Measurements from ENCODE around the gene ARF4.

The ARF4 gene

DNA sequence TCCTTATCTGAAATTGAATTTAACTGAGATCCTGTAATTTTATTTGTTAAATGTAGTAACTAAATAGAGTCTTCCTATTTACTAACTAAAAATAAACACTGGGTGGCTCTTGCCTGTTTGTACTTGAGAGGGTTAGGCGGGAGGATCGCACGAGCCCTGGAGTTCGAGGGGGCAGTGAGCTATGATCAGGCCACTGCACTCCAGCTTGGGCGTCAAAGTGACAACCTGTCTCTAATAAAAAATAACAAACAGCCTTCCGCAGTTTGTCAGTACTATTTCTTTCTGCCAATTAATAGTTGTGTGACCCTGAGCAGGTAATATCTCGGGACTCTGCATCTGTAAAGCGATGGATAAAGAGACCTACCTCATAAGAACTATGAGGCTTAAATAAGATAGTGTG is 41.8 kb downstream of the ARF4 start:
- peak overlapping the region; percentile 93 for H3K4me3 ChIP-seq (ENCODE audit: low read length)

DNA sequence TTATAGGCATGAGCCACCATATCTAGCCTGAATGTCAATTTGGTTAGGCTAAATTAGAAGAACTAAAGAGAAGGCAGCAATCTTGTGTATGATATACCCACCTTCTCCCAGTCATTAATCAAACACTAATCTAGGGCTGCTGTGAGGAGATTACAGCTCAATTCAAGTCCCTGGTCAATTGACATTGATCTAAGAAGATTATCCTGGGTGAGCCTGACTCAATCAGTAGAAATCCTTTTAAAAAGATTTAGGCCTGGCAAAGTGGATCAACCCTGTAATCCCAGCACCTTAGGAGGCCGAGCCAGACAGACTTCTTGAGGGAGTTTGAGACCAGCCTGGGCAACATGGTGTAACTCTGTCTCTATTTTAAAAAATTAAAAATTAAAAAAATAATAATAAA is 50.5 kb downstream of the ARF4 start:
- TF ChIP-seq EZH2phosphoT487 (IDR thresholded peaks at IDR 0.05; ENCODE audit: low read length) (no peak), EZH2 (optimal IDR thresholded peaks at IDR 0.05; ENCODE audit: low read depth, low read length) (no peak)
- TF ChIP-seq, protein P1, sequence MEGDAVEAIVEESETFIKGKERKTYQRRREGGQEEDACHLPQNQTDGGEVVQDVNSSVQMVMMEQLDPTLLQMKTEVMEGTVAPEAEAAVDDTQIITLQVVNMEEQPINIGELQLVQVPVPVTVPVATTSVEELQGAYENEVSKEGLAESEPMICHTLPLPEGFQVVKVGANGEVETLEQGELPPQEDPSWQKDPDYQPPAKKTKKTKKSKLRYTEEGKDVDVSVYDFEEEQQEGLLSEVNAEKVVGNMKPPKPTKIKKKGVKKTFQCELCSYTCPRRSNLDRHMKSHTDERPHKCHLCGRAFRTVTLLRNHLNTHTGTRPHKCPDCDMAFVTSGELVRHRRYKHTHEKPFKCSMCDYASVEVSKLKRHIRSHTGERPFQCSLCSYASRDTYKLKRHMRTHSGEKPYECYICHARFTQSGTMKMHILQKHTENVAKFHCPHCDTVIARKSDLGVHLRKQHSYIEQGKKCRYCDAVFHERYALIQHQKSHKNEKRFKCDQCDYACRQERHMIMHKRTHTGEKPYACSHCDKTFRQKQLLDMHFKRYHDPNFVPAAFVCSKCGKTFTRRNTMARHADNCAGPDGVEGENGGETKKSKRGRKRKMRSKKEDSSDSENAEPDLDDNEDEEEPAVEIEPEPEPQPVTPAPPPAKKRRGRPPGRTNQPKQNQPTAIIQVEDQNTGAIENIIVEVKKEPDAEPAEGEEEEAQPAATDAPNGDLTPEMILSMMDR (IDR thresholded peaks at IDR 0.05; ENCODE audit: low read length) = no peak
- H3K27me3 ChIP-seq (replicated peaks; ENCODE audit: insufficient read depth, low read length) = no peaks in the 10 kb centered on the region
- H2AFZ ChIP-seq (ENCODE audit: low read length) = no peak overlapping the region
- H3K79me2 ChIP-seq (ENCODE audit: low read length) = no peaks in the 10 kb centered on the region
- no peaks in the 10 kb centered on the region for H3F3A ChIP-seq (ENCODE audit: insufficient read depth, low read length)
- H3K9me3 ChIP-seq (replicated peaks; ENCODE audit: insufficient read depth, low read length) = no peaks in the 10 kb centered on the region
- no peaks in the 10 kb centered on the region for H3K36me3 ChIP-seq (replicated peaks; ENCODE audit: insufficient read depth, low read length)
- no peaks in the 10 kb centered on the region for H3K4me1 ChIP-seq (ENCODE audit: low read length)
- H3K9ac ChIP-seq (ENCODE audit: low read length) = no peak overlapping the region
- DNase-seq = no peak
- no peaks in the 10 kb centered on the region for H4K20me1 ChIP-seq (ENCODE audit: insufficient read depth, low read length)
- H3K9me2 ChIP-seq (replicated peaks; ENCODE audit: insufficient read depth, low read length) = no peaks in the 10 kb centered on the region
- H3K4me2 ChIP-seq (ENCODE audit: low read depth, low read length) = no peak overlapping the region
- H3K27ac ChIP-seq (ENCODE audit: low read length) = no peak overlapping the region
- no peak overlapping the region for H3K4me3 ChIP-seq (ENCODE audit: low read length)

More for the DNA sequence above, 41.8 kb downstream of the ARF4 start:
- Histone ChIP-seq H3K9ac (ENCODE audit: low read length) (peak overlapping the region; percentile 90), H3K27ac (ENCODE audit: low read length) (peak overlapping the region; percentile 80; the same call in 1 of the 2 replicates), H3K9me2 (replicated peaks; ENCODE audit: insufficient read depth, low read length) (no peaks in the 10 kb centered on the region), H3F3A (ENCODE audit: insufficient read depth, low read length) (peaks cover 6% of the 10 kb centered on the region), H3K4me1 (ENCODE audit: low read length) (peaks cover 3% of the 10 kb centered on the region; the same call in 1 of the 2 replicates), H3K9me3 (replicated peaks; ENCODE audit: insufficient read depth, low read length) (no peaks in the 10 kb centered on the region), H2AFZ (ENCODE audit: low read length) (peak overlapping the region; percentile 94), H3K4me2 (ENCODE audit: low read depth, low read length) (peak overlapping the region; percentile 96), H3K27me3 (replicated peaks; ENCODE audit: insufficient read depth, low read length) (no peaks in the 10 kb centered on the region), H3K36me3 (replicated peaks; ENCODE audit: insufficient read depth, low read length) (no peaks in the 10 kb centered on the region), H4K20me1 (ENCODE audit: insufficient read depth, low read length) (no peaks in the 10 kb centered on the region), H3K79me2 (ENCODE audit: low read length) (peaks cover 46% of the 10 kb centered on the region)
- no peak for DNase-seq
- TF ChIP-seq EZH2phosphoT487 (IDR thresholded peaks at IDR 0.05; ENCODE audit: low read length) = no peak
- TF ChIP-seq, protein P1 (IDR thresholded peaks at IDR 0.05; ENCODE audit: low read length) = no peak
- no peak for TF ChIP-seq EZH2 (optimal IDR thresholded peaks at IDR 0.05; ENCODE audit: low read depth, low read length)

DNA sequence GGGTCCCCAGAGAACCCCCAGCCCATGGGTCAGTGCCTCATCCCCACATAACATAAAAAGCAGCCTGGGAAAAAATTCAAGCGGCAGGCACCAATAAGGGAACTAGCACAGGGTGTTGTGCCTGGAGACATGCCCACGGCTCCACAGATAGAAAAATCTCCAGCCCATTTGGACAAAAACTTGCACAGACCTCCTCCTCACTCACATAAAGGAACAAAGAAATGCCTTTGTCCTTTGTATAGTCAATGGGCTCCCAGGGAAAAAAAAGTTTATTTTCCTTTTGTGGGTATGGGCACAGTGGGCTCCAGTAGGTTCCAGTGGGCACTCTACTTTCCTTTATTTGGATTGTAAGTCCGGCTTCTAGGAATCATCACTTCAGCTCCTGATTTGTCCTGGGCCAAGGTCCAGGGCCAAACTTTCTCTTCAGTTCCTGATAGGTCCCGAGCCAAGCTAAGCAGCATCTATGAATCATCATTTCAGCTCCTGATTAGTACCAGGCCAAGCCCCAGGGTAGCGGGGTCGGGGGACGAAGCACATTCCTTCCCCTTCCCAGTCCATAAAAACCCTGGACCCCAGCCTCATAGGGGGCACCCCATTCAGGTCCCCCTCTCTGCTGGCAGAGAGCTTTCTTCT is 51.4 kb downstream of the ARF4 start:
- H3K9me3 ChIP-seq (replicated peaks; ENCODE audit: insufficient read depth, low read length) = no peaks in the 10 kb centered on the region

More for the DNA sequence above, 51.4 kb downstream of the ARF4 start:
- no peaks in the 10 kb centered on the region for H4K20me1 ChIP-seq (ENCODE audit: insufficient read depth, low read length)
- no peaks in the 10 kb centered on the region for H3K9me2 ChIP-seq (replicated peaks; ENCODE audit: insufficient read depth, low read length)
- H3K27ac ChIP-seq (ENCODE audit: low read length) = no peak overlapping the region
- no peak overlapping the region for H2AFZ ChIP-seq (ENCODE audit: low read length)
- TF ChIP-seq EZH2 (optimal IDR thresholded peaks at IDR 0.05; ENCODE audit: low read depth, low read length) = no peak
- TF ChIP-seq, protein P1 (IDR thresholded peaks at IDR 0.05; ENCODE audit: low read length) = no peak
- no peak for TF ChIP-seq EZH2phosphoT487 (IDR thresholded peaks at IDR 0.05; ENCODE audit: low read length)
- H3F3A ChIP-seq (ENCODE audit: insufficient read depth, low read length) = no peaks in the 10 kb centered on the region
- H3K27me3 ChIP-seq (replicated peaks; ENCODE audit: insufficient read depth, low read length) = no peaks in the 10 kb centered on the region
- no peaks in the 10 kb centered on the region for H3K4me1 ChIP-seq (ENCODE audit: low read length)
- H3K36me3 ChIP-seq (replicated peaks; ENCODE audit: insufficient read depth, low read length) = no peaks in the 10 kb centered on the region
- H3K79me2 ChIP-seq (ENCODE audit: low read length) = no peaks in the 10 kb centered on the region
- DNase-seq = no peak
- no peak overlapping the region for H3K9ac ChIP-seq (ENCODE audit: low read length)
- no peak overlapping the region for H3K4me3 ChIP-seq (ENCODE audit: low read length)
- H3K4me2 ChIP-seq (ENCODE audit: low read depth, low read length) = no peak overlapping the region
